AG04449 (cell line): Measurements from ENCODE around the gene RANBP9.

Experiments
- CTCF ChIA-PET: fragments of 350-600 bp; formaldehyde crosslinking; extraction: SDS; loops from one replicate; lab custom pipeline; 2021; ENCODE audit warnings: antibody characterized with exemption; lab: Yijun Ruan, JAX
- POLR2A ChIA-PET: fragments of 400-600, 350-600 bp; formaldehyde crosslinking; extraction: SDS; loops from one replicate; lab custom pipeline; 2020; ENCODE audit warnings: antibody characterized with exemption, inconsistent platforms; lab: Yijun Ruan, JAX
- DNase-seq: peaks from one replicate; pipeline ENCODE4 v3.0.0-alpha.2; 2010; ENCODE audit warnings: low read depth, low spot score
- H3K4me3 ChIP-seq: 2 replicates; pipeline ENCODE4 v1.5.1; 2011; ENCODE audit warnings: low read depth, mild to moderate bottlenecking, control low read depth, low read length
- TF ChIP-seq, protein P1 (sequence below): IDR thresholded peaks from one replicate; pipeline ENCODE4 v1.5.1; 2011; ENCODE audit warnings: mild to moderate bottlenecking, moderate library complexity, low read length, control low read depth, inconsistent platforms; ENCODE audit not compliant: insufficient read depth; ENCODE audit errors: missing control alignments

RANBP9 gene

DNA sequence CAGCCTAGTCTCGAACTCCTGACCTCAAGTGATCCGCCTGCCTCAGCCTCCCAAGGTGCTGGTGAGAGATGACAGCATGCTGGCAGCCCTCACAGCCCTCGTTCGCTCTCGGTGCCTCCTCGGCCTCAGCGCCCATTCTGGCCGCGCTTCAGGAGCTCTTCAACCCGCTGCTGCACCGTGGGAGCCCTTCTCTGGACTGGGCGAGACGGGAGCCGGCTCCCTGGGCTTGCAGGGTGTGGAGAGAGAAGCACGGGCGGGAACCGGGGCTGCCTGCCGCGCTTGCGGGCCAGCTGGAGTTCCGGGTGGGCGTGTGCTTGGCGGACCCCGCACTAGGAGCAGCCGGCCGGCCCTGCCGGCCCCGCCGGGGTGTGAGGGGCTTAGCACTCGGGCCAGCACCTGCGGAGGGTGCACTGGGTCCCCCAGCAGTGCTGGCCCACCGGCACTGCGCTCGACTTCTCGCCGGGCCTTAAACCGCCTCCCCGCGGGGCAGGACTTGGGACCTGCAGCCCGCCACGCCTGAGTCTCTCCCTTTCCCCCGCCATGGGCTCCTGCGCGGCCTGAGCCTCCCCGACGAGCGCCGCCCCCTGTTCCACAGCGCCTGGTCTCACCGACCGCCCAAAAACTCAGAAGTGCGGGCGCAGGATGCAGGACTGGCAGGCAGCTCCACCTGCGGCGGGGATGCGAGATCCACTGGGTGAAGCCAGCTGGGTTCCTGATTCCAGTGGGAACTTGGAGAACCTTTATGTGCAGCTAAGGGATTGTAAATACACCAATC lies 31.5 kb upstream of the RANBP9 start:
- ChIA-PET POLR2A (no interaction called here), CTCF (no interaction called here)
- no peak overlapping the region for H3K4me3 ChIP-seq
- no peak for DNase-seq
- TF ChIP-seq, protein P1, sequence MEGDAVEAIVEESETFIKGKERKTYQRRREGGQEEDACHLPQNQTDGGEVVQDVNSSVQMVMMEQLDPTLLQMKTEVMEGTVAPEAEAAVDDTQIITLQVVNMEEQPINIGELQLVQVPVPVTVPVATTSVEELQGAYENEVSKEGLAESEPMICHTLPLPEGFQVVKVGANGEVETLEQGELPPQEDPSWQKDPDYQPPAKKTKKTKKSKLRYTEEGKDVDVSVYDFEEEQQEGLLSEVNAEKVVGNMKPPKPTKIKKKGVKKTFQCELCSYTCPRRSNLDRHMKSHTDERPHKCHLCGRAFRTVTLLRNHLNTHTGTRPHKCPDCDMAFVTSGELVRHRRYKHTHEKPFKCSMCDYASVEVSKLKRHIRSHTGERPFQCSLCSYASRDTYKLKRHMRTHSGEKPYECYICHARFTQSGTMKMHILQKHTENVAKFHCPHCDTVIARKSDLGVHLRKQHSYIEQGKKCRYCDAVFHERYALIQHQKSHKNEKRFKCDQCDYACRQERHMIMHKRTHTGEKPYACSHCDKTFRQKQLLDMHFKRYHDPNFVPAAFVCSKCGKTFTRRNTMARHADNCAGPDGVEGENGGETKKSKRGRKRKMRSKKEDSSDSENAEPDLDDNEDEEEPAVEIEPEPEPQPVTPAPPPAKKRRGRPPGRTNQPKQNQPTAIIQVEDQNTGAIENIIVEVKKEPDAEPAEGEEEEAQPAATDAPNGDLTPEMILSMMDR = no peak

DNA sequence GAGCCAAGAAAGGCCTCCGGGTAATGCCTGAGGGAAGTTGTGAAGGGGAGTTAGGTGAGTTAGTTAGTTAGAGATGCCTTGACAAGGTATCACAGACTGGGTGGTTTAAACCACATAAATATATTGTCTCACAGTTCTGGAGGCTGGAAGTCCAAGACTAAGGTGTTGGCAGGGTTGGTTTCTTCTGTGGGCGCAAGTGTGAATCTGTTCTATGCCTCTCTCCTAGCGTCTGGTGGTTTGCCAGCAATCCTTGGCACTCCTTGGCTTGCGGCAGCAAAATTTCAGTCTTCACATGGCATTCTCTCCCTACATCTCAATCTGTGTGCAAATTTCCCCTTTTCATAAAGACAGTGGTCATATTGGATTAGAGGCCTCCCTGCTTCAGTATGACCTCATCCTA lies 29.7 kb upstream of the RANBP9 start:
- H3K4me3 ChIP-seq = no peak overlapping the region
- TF ChIP-seq, protein P1 = no peak
- CTCF ChIA-PET = no interaction called here
- POLR2A ChIA-PET = no interaction called here
- DNase-seq = no peak

DNA sequence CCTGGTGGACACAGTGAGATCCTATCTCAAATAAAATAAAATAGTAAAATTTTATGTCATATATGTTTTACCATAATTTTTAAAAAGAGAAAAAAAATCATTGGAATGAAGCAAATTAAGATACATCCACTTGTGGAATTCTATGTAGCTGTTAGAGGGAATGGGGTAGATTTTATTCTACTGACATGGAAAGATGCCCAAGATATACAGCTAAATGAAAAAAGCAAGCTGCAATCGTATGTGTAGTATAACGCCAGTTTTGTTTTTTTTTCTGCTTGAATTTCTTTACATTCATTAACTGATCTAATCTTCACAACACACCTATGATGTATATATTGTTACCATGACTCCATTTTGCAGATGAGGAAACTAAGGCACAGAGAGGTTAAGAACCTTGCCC lies 23.4 kb upstream of the RANBP9 start:
- POLR2A ChIA-PET = no interaction called here
- DNase-seq = no peak
- CTCF ChIA-PET = interaction anchor here (1.4 kb wide), 1 partner anchor 60 kb away, joined by 5 read pairs; no protein-coding TSS in a partner anchor
- no peak overlapping the region for H3K4me3 ChIP-seq
- TF ChIP-seq, protein P1 = no peak

DNA sequence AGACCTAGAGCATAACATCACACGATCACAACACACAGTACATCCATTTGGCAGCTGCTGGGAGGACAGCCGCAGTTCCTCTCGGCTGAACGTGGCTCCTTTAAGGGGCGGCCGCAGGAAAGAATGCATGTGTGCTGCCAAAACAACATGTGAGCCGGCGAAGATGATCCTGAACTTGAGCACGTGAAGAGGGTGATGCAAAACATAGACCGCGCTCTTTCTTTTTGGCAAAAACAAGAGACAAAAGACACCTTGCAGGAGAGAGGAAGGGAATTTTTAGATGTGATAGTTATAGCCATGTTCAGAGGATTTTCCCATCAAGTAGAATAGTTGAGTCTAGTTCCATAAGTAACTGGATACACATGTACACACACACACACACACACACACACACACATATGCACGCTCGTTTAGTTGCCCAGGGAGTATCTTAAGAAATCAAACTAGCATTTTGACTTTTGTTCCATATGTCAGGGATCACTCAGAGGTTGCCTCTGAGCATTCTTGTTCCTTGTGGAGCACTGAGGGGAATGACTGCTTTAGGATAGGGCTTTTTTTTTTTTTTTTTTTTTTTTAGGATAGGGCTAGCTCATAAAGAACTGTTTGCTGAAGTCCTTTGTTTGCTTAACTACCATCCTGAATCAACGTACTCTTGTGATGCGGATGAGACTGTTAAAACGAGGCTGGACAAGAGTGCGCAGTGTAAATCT lies 21.7 kb upstream of the RANBP9 start:
- CTCF ChIA-PET = interaction anchor here (0.9 to 1.3 kb wide), 3 partner anchors 16 to 158 kb away, joined by 3 to 4 read pairs (median 3); partner anchors contain the start of gene RANBP9
- POLR2A ChIA-PET = interaction anchor here (1.1 kb wide), 1 partner anchor 46 kb away, joined by 3 read pairs; no protein-coding TSS in a partner anchor
- TF ChIP-seq, protein P1 = no peak
- peak; percentile 64 for DNase-seq
- H3K4me3 ChIP-seq = peak overlapping the region; percentile 38

DNA sequence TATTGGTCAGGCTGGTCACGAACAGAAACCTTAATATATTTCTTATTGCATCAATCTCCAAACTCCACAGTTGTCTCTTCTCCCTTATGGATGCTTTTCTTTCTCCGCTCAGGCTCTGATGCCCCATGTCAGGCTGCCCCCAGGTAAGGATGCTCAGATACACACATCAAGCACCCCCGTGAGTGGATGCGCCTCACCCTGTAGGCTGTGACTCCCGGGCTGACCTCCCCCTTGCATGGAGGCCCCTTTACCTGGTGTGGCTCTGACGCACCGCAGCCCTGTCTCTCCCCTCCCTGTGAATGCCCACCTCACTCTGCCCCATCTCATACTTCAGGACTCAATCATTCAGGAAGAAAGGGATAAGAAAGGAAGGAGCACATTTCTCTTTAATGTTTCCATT lies 19.1 kb upstream of the RANBP9 start:
- H3K4me3 ChIP-seq = no peak overlapping the region
- ChIA-PET POLR2A (no interaction called here), CTCF (interaction anchor here (0.9 to 2.3 kb wide), 3 partner anchors 65 to 336 kb away, joined by 3 to 10 read pairs (median 5); partner anchors contain the start of gene NOL7)
- DNase-seq = no peak
- TF ChIP-seq, protein P1 = no peak

DNA sequence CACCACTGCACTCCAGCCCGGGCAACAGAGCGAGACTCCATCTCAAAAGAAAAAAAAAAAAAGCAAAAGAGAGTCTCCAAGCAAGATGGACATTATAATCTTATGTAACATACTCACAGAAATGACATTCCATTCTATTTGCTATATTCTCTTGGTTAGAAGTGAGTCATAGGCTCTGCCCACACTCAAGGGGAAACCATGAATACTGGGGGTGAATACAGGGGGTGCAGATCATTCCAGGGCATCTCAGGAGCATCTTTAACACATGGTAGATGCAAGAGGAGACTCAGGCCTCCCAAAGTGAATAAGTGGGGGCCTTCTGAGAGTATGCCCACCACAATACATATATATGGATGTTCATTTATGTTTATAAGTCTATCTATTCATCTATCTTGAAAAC lies 18.3 kb upstream of the RANBP9 start:
- ChIA-PET CTCF (interaction anchor here (1.5 kb wide), 1 partner anchor 17 kb away, joined by 6 read pairs; the partner anchor contains the start of gene RANBP9), POLR2A (no interaction called here)
- DNase-seq = peak; percentile 34
- no peak overlapping the region for H3K4me3 ChIP-seq
- TF ChIP-seq, protein P1 = no peak
